K562 (cell line): ENCODE data around the gene MARCHF9. TPM values are rescaled to one million over a fixed set of nuclear protein-coding genes. Genes with fewer than 3 reads are reported as not detected.

Experiments used
- ATF1 ChIP-seq, 2 experiments: fragments of 450-650 bp in 1 of 2; IDR thresholded peaks; 2 replicates each; pipeline ENCODE4 v1.6.1; 2016; ENCODE audit warnings: missing compliant biosample characterization in 1 of 2, missing genetic modification characterization in 1 of 2
- CREM ChIP-seq: IDR thresholded peaks from 2 replicates; pipeline ENCODE4 v1.6.1; 2014; ENCODE audit warnings: antibody characterized with exemption, low read depth
- CTCF ChIP-seq, 3 experiments: IDR thresholded peaks in 2 of 3; conservative IDR thresholded peaks in 1 of 3; 2 replicates each; pipeline ENCODE4 v1.5.1; 2011 to 2012; ENCODE audit warnings: low read length in 3 of 3, mild to moderate bottlenecking in 3 of 3, control low read depth in 2 of 3, improper control_type of control experiment in 1 of 3, inconsistent platforms in 1 of 3, low read depth in 1 of 3, mixed read lengths in 1 of 3, moderate library complexity in 1 of 3; ENCODE audit not compliant: insufficient read depth in 2 of 3
- DACH1 ChIP-seq: fragments of 450-650 bp; IDR thresholded peaks from 2 replicates; pipeline ENCODE4 v1.6.1; 2018; ENCODE audit not compliant: partially characterized antibody
- ESRRB ChIP-seq: fragments of 250-450 bp; sonication (Bioruptor Pico); IDR thresholded peaks from 2 replicates; pipeline ENCODE4 v1.5.0; 2020; ENCODE audit warnings: mild to moderate bottlenecking, moderate library complexity, borderline replicate concordance
- FOXP1 ChIP-seq: sonication (generic); formaldehyde crosslinking; IDR thresholded peaks from 2 replicates; pipeline ENCODE4 v1.8.0; 2022; ENCODE audit warnings: mild to moderate bottlenecking, missing genetic modification reagents
- MAFK ChIP-seq: IDR thresholded peaks from 2 replicates; pipeline ENCODE4 v1.6.1; 2011; ENCODE audit warnings: low read length, improper control_type of control experiment
- MTA2 ChIP-seq: fragments of 450-650 bp; IDR thresholded peaks from 2 replicates; pipeline ENCODE4 v1.6.1; 2016; ENCODE audit warnings: low read depth
- NFE2 ChIP-seq: IDR thresholded peaks from 2 replicates; pipeline ENCODE4 v1.6.1; 2014; ENCODE audit warnings: antibody characterized with exemption, low read depth
- PHF21A ChIP-seq: fragments of 450-650 bp; IDR thresholded peaks from 2 replicates; pipeline ENCODE4 v1.6.1; 2017; ENCODE audit warnings: low read depth, borderline replicate concordance
- POLR2AphosphoS2 ChIP-seq: IDR thresholded peaks from 2 replicates; pipeline ENCODE4 v1.6.1; 2012; ENCODE audit warnings: low read length, improper control_type of control experiment
- POU5F1 ChIP-seq: fragments of 150-350 bp; IDR thresholded peaks from 2 replicates; pipeline ENCODE4 v1.6.1; 2014; ENCODE audit warnings: borderline replicate concordance, low read length, low read depth, mild to moderate bottlenecking; ENCODE audit not compliant: partially characterized antibody
- SMARCB1 ChIP-seq: IDR thresholded peaks from 2 replicates; pipeline ENCODE4 v1.6.1; 2011; ENCODE audit warnings: improper control_type of control experiment, low read depth; ENCODE audit not compliant: insufficient read length
- ZBTB43 ChIP-seq: sonication (generic); formaldehyde crosslinking; IDR thresholded peaks from 2 replicates; pipeline ENCODE4 v1.8.0; 2023; ENCODE audit warnings: mild to moderate bottlenecking, missing genetic modification reagents
- ZNF134 ChIP-seq: fragments of 250-450 bp; sonication (Bioruptor Pico); conservative IDR thresholded peaks from 2 replicates; pipeline ENCODE4 v1.4.0; 2020
- ZNF143 ChIP-seq: sonication (generic); formaldehyde crosslinking; IDR thresholded peaks from 2 replicates; pipeline ENCODE4 v1.9.0; 2022; ENCODE audit warnings: mild to moderate bottlenecking, missing genetic modification reagents
- ZNF212 ChIP-seq: fragments of 450-650 bp; formaldehyde crosslinking; IDR thresholded peaks from 2 replicates; pipeline ENCODE4 v1.4.0; 2020; ENCODE audit warnings: mild to moderate bottlenecking
- polyA plus RNA-seq, 8 experiments: library from polyadenylated mRNA; depleted of rRNA in 4 of 8; stranded (reverse) in 5 of 8; unstranded in 3 of 8; fragments of >200 nt; fragmentation: Nextera tagmentation in 2 of 8; fragmentation: Illumina TruSeq in 1 of 8; extraction: Ambion mirVana in 2 of 8; extraction: Trizol in 1 of 8; gene quantifications; 2 replicates each; pipeline versions ENCODE4 v1.2.1 to v1.2.3, GENCODE V29; 2011 to 2014; ENCODE audit warnings: inconsistent platforms in 1 of 8, missing spikeins in 1 of 8
- total RNA-seq, 7 experiments: library from RNA; depleted of rRNA in 6 of 7; stranded (reverse); fragments of >200 nt in 6 of 7; fragmentation: Illumina TruSeq in 2 of 7; extraction: Trizol in 2 of 7; gene quantifications; 2 replicates each; pipeline versions ENCODE4 v1.2.1 to v1.2.3, GENCODE V29; 2011 to 2021; ENCODE audit warnings: low replicate concordance in 1 of 7
- TF ChIP-seq, protein P1 (sequence below): IDR thresholded peaks from 3 replicates; pipeline ENCODE4 v1.6.1; 2011; ENCODE audit warnings: borderline replicate concordance, mild to moderate bottlenecking, moderate library complexity; ENCODE audit not compliant: insufficient read length; ENCODE audit errors: extremely low read depth
- TF ChIP-seq, protein P2 (sequence below): fragments of 200-800 bp; sonication (Bioruptor generic); IDR thresholded peaks from 2 replicates; pipeline ENCODE4 v1.6.1; 2017; ENCODE audit warnings: missing genetic modification characterization, missing compliant biosample characterization
- TF ChIP-seq, protein P3 (sequence below): sonication (generic); formaldehyde crosslinking; IDR thresholded peaks from 2 replicates; pipeline ENCODE4 v1.5.0; 2020; ENCODE audit warnings: missing genetic modification reagents

MARCHF9 gene
- total and polyA plus RNA-seq, 9 of the 15 experiments (the other 6 are each of a cell fraction or from before 2014, with no cell fraction given) = 0.80 to 12.4 (median 6.2) TPM

DNA sequence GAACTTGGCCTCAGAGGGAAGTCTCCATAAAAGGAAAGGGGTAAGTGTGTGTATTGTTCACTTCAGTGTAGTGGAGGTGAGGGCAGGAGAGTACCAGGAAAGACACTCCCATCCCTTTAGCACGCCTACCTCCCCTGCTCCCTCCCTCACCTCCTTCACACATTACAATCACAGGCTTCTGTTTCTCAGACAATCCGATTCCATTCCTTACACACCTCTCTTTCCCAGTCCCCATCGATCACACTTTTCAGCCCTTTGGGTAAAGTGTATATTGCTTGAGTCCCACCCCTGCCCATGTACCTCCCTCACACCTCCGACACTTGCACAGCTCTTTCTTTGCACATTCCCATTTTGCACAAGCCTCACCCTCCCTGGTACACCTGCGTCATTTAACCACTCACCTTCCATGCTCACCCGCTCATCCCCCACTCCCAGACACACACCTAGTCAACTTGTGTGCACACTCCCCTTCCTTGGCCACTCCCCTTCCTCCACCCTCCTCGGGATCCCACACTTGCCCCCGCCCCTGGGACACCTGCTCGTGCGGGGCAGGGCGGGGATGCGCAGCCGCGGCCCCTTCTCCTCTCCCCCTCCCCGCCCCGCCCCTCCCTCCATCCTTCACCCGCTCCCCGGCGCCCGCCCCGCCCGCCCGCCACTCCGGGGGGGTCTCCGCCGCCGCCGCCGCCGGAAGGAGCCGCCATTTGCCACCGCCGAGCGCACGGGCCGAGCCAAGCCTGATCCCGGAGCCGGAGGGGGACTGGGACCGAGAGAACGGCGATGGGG lies at the start of gene MARCHF9 (continued):
- TF ChIP-seq, protein P1, sequence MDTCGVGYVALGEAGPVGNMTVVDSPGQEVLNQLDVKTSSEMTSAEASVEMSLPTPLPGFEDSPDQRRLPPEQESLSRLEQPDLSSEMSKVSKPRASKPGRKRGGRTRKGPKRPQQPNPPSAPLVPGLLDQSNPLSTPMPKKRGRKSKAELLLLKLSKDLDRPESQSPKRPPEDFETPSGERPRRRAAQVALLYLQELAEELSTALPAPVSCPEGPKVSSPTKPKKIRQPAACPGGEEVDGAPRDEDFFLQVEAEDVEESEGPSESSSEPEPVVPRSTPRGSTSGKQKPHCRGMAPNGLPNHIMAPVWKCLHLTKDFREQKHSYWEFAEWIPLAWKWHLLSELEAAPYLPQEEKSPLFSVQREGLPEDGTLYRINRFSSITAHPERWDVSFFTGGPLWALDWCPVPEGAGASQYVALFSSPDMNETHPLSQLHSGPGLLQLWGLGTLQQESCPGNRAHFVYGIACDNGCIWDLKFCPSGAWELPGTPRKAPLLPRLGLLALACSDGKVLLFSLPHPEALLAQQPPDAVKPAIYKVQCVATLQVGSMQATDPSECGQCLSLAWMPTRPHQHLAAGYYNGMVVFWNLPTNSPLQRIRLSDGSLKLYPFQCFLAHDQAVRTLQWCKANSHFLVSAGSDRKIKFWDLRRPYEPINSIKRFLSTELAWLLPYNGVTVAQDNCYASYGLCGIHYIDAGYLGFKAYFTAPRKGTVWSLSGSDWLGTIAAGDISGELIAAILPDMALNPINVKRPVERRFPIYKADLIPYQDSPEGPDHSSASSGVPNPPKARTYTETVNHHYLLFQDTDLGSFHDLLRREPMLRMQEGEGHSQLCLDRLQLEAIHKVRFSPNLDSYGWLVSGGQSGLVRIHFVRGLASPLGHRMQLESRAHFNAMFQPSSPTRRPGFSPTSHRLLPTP = no peak
- TF ChIP-seq POLR2AphosphoS2 = no peak
- no peak for TF ChIP-seq PHF21A
- TF ChIP-seq ZBTB43 = no peak
- no peak for TF ChIP-seq ATF1 (CRISPR knock-in tag; IDR thresholded peaks at IDR 0.05)
- peak; percentile 30; the same call in 1 of the 2 replicates for TF ChIP-seq ATF1 (tag; IDR thresholded peaks at IDR 0.05)
- TF ChIP-seq ZNF212 (CRISPR knock-in tag) = no peak
- no peak for TF ChIP-seq ZNF134 (CRISPR knock-in tag)
- TF ChIP-seq MTA2 = no peak
- no peak for TF ChIP-seq CTCF (IDR thresholded peaks at IDR 0.05 in 2 of 3, conservative IDR thresholded peaks at IDR 0.05 in 1 of 3; ENCODE audit: insufficient read depth in 2 of 3, low read depth in 1 of 3, low read length in 3 of 3)
- no peak for TF ChIP-seq MAFK
- TF ChIP-seq ZNF143 = no peak
- TF ChIP-seq NFE2 = no peak
- TF ChIP-seq DACH1 = no peak
- TF ChIP-seq, protein P2, sequence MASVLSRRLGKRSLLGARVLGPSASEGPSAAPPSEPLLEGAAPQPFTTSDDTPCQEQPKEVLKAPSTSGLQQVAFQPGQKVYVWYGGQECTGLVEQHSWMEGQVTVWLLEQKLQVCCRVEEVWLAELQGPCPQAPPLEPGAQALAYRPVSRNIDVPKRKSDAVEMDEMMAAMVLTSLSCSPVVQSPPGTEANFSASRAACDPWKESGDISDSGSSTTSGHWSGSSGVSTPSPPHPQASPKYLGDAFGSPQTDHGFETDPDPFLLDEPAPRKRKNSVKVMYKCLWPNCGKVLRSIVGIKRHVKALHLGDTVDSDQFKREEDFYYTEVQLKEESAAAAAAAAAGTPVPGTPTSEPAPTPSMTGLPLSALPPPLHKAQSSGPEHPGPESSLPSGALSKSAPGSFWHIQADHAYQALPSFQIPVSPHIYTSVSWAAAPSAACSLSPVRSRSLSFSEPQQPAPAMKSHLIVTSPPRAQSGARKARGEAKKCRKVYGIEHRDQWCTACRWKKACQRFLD (CRISPR knock-in tag) = no peak
- TF ChIP-seq, protein P3, sequence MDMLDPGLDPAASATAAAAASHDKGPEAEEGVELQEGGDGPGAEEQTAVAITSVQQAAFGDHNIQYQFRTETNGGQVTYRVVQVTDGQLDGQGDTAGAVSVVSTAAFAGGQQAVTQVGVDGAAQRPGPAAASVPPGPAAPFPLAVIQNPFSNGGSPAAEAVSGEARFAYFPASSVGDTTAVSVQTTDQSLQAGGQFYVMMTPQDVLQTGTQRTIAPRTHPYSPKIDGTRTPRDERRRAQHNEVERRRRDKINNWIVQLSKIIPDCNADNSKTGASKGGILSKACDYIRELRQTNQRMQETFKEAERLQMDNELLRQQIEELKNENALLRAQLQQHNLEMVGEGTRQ = no peak
- TF ChIP-seq POU5F1 = no peak
- TF ChIP-seq ESRRB (CRISPR knock-in tag) = no peak
- TF ChIP-seq CREM = no peak
- TF ChIP-seq SMARCB1 = no peak
- no peak for TF ChIP-seq FOXP1 (CRISPR knock-in tag)
